HCEC 1CT (cell line): ENCODE measurements around the gene MAPKAPK3.

Experiments used
- DNase-seq: peaks from one replicate; pipeline ENCODE4 v3.0.0-alpha.2; 2017

The MAPKAPK3 gene

DNA sequence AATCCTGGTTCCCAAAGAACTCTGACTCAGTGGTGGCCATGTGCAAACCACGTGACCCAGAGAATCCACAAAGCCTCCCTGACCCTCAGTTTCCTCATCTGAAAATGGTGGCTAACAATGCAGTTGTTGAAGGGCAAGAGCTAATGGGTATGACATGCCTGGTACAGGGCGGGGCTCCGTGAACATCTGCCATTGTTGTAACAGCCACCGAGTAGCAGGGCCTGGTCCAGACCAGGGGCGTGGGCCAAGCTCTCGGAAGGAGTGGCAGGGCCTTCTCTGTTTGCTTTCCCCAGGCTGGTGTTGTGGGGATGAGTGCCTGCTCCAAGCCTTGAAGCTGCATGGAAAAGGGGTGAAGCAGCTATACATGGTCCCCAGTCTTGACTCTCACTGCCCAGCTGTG, 13.4 kb downstream of the MAPKAPK3 start:
- no peak for DNase-seq

DNA sequence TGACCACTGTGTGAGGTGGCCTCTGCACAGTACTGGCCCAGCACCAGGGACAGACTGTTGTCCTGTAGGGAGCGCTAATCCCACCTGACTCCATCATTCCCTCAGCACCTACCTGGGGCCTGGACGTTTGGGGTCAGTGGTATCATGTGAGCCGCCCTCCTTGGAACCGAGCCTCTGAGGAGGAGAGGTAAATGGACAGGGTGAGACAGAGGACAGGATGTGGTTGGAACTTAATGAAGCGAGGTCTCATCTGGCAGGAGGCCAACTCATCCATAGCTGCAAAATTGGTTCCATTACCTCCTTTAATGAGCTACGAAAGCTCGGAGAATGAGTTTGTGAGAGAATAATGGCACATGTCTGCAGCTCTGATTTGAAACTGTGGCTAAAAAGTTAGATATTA, 13.9 kb downstream of the MAPKAPK3 start:
- DNase-seq, result no peak

DNA sequence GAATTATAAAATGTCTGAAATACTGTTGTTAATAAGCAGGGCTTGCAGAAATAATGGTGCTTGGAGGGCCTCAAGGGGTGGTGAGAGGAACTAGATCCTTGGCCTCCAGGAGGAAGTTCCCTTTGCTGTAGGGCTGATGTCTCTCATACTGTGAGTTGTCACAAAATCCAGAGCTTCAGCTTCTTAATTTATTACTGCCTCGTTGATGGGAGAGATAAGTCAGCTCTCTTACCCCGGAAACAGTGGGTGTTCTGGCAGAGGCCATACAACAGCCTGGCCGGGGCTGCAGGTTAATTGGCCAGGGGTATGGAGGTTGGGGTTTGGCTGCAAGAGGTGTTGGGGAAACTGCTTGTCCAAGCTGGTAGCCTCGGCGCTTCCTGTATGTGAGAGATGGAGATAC, 15.5 kb downstream of the MAPKAPK3 start:
- no peak for DNase-seq

DNA sequence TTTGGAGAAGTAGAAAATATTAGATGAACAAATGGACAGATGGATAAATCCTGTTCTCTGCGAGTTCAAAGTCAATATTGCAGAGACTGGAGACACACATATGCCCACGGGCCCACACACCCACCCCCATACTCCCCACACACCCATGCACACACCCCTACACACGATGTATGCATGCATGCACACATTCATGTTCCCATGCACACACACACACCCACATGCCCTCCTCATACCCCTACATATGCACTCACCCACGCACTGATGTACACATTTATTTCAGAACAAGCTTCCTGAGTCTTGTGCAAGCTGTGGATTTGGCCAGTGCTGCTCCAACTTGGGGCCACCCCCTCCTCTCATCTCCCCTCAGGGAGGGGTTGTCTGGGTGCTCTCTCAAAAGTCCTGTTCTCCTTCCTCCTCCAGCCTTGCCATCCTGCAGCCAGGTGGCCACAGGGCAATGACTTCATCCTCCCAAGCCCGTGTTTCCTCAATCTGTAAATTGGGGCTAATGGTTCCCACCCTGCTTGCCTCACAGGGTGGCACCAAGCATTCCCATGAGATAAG, 16.4 kb downstream of the MAPKAPK3 start:
- no peak for DNase-seq

DNA sequence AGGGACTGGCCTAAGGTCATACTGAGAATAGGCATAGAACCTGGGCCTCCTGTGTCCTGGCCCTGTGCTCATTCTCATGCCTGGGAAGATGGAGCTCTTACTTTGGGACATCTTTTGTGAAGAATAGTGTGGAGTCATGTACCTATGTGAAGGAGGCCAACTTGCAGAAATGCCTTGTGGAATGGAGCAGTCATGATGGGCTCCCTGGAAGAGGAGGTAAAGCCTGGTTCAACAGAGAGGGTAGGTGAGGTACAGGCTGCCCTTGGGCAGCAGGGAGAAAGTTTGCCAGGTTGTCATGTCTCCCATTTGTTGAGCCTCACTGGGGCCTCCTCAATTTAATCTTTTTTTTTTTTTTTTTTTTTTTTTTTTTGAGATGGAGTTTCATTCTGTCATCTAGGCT, 18.1 kb downstream of the MAPKAPK3 start:
- DNase-seq, result no peak

DNA sequence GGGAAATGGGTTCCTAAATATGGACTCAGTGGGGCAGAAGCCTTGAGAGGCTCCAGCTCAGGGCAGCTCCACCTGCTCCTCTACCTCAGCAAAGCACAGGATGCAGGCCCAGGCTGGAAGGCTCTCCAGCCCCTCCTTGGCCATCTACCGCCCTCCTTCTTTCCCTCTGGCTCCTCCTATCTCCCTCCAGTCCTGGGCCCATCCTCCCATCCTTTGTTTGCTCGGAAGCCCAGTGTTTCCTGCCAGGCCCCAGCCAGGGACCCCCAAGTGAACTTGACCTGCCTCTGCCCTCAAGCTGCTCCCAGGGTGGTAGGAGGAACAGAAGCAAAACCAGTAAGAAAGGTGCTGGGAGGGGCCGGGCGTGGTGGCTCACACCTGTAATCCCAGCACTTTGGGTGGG, 20.1 kb downstream of the MAPKAPK3 start:
- DNase-seq, result no peak

DNA sequence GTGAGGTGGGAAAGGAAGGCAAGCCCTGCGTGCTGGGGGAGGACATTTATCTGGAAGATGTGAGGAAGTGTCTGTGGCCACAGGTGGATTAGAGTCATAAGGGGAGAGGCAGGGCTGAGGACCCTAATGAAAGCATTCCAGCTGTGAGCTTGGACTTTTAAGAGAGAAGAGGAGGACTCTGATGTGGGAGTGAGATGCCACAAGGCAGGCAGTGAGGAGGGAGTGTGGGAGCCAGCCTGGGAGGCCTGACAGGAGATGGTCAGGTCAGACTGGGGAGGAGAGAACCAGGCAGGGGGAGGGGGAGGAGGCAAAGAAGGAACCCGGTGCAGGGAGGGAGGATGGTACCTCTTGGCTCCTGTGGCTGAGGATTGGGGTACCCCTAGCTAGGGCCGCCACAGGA, 21.0 kb downstream of the MAPKAPK3 start:
- DNase-seq, result no peak

DNA sequence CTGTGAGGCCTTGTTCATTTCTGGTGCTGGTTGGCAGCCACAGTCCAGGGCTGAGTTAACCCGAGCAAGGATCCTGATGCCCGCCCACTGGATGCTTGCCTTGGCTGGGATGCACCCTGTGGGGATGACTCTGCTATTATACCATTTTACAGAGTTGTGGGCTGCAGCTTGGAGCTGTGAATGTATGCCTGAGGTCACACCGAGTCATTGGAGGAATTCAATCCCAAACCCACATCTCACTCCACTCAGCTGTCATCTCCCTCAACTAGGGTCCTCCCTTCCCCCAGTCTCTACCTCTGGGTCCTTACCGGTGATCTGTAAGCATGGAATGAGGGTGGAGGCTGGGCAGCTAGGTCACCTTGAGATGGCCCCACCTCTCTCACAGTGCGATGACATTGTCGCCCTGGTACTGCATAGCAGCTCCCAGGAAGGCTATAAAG, 22.1 kb downstream of the MAPKAPK3 start:
- DNase-seq, result peak; percentile 52

DNA sequence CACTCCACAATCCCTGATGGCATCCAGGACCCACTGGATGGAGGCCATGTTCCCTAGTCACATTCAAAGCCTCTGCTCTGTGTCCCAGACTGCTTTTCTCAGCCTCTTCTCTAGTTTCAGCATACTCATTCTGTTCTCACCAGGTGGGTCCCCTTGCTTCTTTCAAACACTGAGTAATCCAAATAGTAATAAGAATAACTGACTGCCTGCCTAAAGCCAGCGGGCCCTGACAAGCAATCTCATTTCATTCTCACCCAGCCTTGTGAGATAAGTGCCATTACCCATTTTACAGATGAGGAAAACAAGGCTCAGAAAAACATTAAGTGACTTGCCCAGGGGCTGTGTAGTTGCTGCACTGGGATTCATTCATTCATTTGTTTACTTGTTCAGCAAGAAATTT, 25.4 kb downstream of the MAPKAPK3 start:
- DNase-seq, result no peak

DNA sequence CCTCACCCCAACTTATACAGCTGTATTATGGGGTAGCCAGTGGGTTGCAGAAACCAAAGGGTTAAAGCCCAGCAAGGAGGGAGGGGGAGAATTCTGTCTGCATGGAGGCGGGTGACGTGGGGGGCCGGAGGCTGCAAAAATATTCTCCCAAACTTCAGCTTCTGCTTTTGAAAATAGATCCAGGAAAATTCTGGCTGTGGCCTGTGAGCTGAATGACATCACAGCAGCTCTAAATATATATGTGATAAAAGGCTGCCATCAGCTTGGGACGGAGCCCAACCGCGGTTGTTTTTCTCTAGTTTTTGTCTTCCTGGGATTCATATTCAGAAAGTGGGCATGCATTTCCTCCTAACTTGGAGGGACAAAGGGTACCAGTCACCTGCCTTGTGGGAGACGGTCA, 27.6 kb downstream of the MAPKAPK3 start:
- DNase-seq, result no peak

DNA sequence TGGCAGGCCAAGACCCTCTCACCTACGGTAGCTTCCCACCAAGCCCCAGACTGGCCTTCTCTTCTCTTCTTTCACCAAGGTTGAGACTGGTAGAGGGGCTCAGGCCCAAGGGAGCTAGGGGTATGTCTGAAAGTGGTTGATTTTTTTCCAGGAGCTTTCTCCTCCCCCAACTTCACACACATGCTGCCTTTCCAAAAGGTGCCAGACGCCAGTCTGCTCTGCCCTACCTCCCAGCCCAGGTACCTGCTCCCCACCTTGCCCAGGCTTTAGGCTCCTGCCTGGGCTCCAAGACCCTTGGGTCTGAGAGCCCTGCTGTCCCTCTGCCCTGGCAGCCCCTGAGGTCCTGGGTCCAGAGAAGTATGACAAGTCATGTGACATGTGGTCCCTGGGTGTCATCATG, 28.4 kb downstream of the MAPKAPK3 start:
- no peak for DNase-seq

DNA sequence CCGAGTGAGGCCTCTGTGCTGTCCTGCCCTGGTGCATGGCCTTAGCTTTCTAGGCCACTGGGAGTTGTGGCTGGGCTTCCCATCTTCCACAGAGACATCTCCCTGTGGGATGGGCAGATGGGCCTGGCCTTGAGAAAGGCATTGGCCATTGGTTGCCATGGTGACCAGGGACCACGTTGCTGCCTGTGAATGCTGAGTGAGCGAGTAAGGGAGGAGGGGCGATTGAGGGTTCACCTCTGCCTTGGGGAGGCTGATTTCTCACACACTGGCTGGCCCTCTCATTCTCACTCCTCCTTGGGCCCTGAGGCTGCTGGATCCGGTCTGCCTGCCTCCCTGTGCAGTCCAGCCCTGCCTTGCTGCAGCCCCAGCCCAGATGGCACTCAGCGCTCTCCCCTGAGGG, 31.4 kb downstream of the MAPKAPK3 start:
- no peak for DNase-seq

DNA sequence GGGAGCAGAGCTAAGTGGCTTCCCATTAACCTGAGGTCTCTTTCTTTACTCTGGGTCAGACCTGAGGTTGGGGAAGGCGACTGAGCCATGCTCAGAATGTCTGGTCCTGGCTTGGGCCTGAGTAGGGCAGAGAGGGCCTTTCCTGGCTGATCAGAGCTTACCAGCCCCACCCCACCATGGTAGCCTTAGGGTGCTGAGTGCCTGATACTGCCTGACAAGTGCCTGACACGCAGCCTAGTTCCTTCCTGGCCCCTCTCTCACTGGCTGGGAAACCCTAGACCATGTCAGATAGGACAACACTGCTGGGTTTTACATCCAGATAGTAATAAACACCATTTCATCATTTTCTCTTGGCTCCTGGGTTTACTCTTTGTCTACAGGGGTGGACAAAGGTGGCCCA, 32.0 kb downstream of the MAPKAPK3 start:
- no peak for DNase-seq

DNA sequence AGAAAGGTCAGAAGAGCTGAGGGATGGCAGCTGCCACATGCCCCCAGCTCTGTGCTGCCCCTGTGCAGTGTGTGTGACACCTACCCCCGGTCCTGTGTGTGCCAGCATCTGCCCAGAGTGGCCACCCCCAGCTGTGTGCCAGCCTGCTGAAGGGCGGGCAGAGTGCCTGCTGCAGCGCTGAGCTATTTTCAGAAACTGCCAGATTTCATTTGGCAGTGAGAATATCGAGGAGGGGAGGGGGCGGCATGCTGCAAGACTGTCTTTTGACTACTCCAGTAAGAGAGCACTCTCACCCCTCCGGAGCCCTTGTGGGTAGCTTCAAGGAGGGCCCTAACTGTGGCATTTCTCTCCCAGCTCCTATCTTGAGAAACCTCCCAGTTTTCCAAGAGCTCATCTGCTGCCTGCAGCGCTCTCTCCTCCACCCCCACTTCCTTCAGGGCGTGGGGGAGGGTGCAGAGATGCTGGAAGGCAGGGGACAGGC, 32.5 kb downstream of the MAPKAPK3 start:
- no peak for DNase-seq

DNA sequence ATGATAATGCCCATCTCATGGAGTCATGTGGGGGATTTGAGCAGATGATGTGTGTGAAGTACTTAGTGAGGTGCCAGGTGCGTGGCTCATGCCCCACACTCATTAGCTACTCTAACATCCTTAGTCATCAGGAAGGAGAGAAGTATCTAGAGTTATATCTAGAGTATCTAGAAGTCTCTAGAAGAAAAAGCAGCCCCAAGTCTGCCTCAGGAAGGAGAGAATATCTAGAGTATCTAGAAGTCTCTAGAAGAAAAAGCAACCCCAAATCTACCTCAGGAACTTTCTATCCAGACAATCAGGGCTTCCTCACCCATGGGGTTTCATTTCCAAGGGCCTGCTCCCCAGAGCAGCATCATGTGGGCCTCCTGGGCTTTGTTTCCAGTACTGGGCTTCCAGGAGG, 33.1 kb downstream of the MAPKAPK3 start:
- no peak for DNase-seq

DNA sequence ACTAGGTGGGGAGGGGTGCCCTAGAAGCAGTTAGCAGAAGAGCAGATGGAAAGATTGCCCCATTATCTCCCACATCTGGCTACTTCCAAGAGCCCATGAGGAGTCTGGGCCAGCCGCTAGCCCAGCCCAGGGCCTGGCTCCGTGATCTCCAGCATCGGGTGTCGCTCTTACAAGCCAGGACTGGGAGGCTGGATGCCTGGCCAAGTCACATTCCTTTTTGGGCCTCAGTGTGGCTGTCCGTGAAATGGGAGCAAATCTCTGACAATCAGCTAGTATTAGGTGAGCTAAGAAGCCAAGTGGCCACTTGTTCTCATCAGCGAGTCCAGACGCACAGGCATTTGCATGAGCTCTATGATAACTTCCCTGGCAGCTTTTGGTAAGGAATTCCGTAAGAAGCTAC, 34.5 kb downstream of the MAPKAPK3 start:
- DNase-seq, result no peak

DNA sequence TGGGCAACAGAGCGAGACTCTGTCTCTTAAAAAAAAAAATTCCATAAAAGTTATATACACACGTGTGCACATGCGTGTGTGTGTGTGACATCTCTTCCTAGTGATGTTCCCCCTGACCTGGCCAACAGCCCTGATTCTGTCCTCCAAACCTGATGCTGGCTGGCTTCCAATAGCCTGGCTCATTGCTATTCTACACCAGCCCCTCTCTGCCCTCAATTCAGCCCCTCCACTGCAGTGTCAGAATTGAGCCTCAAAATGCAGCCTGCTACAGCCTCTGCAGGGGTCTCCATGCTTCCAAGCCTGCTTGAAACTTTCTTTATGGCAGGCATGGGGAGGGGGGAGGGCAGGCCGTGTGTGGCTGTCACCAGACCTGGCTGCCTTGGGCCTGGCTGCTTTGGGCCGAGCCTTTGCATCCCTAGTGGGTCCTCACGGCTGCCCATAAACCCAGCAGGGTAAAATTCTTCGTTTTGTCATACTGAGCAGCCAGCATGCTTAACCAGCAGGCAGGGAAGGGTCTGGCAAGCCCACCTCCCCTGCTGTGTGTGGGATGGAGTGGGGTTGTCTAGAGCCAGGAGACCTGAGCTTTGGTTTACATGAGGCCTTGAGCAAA, 35.1 kb downstream of the MAPKAPK3 start:
- DNase-seq, result no peak

DNA sequence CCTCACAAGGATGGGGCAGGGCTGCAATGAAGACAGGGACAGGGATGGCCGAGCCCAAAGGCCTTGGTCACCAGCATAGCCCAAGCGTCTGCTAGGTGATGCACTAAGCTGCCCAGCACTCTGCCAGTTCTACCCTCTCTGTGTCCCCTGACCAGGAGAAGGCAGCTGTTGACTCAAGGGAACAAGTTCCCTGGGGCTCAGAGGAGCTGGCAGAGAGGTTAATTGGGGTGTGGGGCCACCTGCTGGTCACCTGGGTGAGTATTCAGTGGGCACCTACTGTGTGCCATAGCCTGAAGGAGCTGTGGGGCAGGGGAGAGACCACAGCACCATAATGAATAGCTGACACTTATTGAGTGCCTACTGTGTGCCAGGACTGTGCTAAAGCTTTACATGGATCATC, 35.8 kb downstream of the MAPKAPK3 start:
- no peak for DNase-seq

DNA sequence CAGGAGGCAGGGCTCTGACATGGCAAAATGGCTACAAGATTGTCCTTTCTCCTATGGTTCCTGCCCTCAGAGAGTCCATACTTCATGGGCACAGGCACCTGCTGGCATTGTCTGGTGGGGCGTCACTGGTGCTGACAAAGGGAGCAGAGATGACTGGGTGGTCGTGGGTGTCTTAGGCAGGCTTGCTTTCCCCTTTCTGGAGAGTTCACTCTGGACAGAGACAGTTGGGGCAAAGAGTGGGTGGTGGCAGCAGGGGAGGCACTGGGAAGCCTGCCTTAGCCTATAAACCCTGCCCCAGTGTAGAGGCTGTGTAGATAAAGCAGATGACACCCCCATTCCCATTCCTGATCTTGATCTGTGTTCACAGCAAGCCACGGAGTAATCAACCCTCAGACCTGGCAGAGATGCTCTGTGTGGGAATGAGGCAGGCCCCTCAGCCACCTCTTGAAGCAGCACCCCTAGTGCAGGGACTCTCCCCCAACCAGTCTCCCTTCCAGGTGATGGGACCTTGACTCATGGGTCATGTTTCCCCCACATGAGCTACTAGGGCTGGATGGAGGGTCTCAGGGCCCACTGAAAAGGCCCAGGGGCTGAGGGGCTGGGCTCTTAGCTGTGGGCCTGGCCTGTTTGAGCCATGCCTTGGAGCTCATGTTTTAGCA, 37.1 kb downstream of the MAPKAPK3 start:
- no peak for DNase-seq

DNA sequence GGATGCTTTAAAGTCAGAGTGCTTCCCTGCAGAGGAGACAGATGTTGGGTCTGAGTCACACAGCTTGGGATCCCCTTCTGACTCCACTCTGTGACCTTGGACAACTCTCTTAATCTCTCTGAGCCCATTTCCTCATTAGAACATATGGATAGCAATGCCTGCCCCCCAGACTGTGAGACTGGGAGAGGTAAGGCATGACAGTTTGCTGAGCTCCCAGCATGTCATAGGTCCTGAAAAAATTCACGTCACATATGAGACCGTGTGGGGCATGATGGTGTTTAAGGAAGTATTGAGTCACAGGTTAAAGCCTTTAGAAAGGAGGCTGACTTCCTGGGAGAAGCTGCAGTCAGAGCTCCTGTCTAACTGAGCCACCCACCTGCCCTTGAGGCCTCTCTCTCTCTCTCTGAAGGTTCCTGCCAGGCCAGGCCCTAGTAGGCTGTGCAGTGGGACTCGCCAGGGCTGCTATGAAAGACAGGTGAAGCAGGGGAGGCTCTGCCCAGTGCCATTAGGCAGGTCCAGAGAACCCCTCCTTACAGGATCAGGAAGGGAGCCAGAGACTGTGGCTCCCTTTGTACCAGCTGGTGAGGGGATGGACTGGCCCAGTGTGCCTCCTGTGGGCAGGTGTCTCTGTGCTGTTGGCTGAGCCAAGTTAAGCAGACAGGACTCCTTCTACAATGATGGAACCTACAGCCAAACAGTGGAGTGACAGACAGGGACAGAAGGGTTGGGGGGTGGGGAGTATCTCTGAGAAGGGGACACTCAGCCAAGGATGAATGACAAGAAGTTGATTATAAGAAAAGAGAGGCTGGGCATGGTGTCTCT, 38.3 kb downstream of the MAPKAPK3 start:
- DNase-seq, result peak; percentile 66

DNA sequence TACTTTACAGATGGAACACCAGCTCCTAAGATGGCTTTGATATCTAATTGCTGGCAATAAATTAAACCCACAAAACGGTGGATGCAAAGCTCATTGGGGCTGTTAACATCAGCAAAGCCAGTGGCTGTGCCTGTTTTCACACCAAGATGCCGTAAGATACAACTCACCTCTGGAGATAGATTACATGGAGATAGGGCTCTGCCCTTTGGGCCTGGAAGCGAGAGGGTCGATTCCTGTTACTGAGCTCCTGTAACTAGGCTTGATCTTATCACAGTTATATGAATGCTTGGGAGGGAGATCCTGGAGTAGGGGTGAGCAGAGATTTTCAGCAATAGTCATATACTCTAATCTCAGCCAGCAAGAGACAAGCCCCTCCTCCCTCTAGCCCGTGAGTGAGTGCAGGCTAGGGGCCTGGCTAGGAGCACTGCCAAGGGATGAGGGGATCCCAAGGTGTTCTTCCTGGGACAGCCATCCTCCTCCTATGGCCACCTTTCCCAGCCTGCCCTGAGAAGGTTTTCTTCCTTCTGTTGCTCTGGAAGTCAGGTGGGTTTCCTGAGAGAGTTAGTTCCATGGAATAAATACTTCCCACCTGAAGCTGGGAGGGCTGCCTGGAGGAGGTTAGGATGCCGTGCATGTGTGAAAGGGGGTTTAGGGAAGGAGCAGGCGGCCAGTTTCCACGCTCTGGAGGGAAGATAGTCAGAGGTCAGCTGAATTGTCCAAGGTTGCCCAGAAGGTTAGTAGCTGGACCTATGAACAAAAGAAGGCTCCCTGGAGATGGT, 39.7 kb downstream of the MAPKAPK3 start:
- no peak for DNase-seq

DNA sequence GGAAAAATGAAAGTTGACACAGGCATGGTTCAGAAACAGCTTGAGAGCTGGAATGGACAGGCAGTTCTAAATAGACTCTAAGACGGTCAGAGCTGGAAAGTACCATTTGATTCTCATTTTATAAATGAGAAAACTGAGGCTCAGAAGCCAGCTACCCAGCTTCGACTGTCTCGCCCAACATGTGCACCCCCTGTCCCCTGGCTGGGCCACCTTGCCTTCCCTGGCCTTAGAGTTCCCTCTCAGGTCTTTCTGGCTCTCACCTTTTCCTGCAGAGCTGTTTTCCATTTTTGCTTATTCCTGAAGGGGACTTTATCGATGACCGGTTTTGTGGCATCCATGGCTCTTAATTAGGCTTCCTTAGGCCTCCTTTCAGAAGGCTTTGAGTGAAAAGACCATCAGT, 40.5 kb downstream of the MAPKAPK3 start:
- DNase-seq, result no peak

DNA sequence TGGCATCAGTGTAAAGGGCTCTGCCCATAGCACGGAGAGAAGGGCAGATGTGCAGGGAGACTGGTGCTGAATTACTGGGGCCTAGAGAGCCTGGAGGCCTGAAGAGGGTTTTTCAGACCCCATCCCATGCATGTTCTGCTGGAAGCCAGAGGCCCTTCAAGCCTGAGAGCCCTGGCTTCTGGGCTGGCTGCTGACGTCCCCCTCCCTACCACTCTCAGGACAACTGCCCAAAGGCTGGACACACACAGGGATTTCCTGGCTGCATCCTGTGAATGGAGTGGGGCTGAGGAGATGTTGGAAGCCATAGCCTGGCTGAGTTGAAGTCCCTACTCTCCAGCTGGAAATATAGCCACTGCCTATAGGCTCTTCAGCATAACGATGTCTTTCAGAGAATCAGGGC, 40.9 kb downstream of the MAPKAPK3 start:
- DNase-seq, result no peak
